GM18861 (cell line): ENCODE measurements around the gene NPAS2.

Source experiments
- ATAC-seq: cut with Tn5 transposase; IDR thresholded peaks from one replicate; pipeline ENCODE4 v1.9.1; 2021; ENCODE audit not compliant: unreplicated experiment

Gene NPAS2, protein sequence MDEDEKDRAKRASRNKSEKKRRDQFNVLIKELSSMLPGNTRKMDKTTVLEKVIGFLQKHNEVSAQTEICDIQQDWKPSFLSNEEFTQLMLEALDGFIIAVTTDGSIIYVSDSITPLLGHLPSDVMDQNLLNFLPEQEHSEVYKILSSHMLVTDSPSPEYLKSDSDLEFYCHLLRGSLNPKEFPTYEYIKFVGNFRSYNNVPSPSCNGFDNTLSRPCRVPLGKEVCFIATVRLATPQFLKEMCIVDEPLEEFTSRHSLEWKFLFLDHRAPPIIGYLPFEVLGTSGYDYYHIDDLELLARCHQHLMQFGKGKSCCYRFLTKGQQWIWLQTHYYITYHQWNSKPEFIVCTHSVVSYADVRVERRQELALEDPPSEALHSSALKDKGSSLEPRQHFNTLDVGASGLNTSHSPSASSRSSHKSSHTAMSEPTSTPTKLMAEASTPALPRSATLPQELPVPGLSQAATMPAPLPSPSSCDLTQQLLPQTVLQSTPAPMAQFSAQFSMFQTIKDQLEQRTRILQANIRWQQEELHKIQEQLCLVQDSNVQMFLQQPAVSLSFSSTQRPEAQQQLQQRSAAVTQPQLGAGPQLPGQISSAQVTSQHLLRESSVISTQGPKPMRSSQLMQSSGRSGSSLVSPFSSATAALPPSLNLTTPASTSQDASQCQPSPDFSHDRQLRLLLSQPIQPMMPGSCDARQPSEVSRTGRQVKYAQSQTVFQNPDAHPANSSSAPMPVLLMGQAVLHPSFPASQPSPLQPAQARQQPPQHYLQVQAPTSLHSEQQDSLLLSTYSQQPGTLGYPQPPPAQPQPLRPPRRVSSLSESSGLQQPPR

GRCh38 chr2:100819370-100820272, at the start of gene NPAS2:
Gene NPAS2, plus strand, starts transcription at chr2:100820139. Its CDS starts 84,616 bp downstream, at chr2:100904755.
- ATAC-seq, result no peak

DNA sequence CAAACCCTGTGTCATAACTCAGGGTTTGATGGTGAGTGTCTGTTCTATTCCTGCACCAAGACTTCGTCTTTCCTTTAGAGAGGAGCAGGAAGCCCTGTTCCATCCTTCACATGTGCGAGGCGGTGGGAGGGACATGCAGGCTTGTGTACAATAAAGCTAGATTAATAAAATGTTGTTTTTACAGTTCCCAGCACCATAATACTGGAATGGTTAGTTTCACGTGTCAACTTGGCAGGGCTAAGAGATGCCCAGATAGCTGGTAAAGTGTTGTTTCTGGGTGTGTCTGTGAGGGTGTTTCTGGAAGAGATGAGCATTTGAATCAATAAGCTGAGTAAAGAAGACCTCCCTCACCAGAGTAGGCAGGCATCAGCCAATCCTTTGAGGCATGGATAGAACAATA, 48.8 kb upstream of the NPAS2 start:
- no peak for ATAC-seq

- ATAC-seq, result no peak
Observed at GRCh38 chr2:100773538-100773937, 46.4 kb upstream of the NPAS2 start.

DNA sequence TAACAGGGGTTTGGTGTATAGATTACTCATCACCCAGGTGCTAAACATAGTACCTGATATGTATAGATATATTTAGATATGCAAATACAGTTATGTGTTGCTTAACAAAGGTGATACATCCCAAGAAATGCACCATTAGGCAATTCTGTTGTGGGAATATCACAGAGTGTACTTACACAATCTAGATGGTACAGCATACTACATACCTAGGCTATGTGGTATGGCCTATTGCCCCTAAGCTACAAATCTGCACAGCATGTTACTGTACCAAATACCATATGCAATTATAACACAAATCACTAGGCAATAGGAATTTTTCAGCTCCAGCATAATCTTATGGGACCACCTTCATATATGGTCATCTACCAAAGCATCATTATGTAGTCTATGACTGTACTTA, 43.5 kb upstream of the NPAS2 start:
- ATAC-seq, result no peak

DNA sequence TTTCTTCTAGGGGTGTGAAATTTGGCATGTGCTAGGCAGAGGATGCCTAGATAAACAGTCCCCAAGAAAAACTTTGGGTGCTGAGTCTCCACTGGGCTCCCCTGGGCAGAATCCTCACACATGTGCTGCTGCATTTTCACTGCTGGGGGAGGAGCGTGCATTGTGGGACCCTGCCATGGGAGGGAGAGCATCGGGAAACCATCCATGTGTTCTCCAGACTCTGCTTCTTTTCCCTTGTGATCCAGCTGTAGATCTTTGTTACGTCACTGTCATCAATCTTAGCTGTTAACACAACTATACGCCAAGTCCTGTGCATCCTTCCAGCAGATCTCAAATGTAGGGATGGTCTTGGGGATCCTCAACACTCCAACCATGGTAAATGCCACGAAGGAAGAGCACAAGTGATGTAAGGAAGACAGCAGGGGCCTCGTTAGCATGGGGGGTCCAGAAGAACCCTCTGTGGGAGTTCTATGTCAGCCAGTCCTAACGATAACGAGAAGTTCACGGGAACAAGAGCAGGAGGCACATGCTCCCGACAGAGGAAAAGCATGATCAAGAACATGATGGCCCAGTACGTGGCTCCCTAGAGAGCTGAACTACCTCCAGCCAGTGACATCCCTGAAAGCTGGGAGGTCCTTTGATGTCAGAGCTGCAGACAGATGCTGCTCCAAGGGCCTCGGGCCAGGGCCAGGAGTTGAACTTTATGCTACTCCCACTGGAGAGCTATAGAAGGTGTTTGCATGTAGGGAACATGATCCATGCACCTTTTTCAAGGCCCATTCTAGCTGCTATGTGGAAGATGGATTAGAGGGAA, 41.1 kb upstream of the NPAS2 start:
- ATAC-seq, result no peak

GRCh38 chr2:100779908-100780202, 40.1 kb upstream of the NPAS2 start:
- no peak for ATAC-seq

GRCh38 chr2:100780203-100781008, 39.5 kb upstream of the NPAS2 start:
- ATAC-seq, result no peak

- ATAC-seq, result no peak
Observed at GRCh38 chr2:100781009-100781325, 39.0 kb upstream of the NPAS2 start.

DNA sequence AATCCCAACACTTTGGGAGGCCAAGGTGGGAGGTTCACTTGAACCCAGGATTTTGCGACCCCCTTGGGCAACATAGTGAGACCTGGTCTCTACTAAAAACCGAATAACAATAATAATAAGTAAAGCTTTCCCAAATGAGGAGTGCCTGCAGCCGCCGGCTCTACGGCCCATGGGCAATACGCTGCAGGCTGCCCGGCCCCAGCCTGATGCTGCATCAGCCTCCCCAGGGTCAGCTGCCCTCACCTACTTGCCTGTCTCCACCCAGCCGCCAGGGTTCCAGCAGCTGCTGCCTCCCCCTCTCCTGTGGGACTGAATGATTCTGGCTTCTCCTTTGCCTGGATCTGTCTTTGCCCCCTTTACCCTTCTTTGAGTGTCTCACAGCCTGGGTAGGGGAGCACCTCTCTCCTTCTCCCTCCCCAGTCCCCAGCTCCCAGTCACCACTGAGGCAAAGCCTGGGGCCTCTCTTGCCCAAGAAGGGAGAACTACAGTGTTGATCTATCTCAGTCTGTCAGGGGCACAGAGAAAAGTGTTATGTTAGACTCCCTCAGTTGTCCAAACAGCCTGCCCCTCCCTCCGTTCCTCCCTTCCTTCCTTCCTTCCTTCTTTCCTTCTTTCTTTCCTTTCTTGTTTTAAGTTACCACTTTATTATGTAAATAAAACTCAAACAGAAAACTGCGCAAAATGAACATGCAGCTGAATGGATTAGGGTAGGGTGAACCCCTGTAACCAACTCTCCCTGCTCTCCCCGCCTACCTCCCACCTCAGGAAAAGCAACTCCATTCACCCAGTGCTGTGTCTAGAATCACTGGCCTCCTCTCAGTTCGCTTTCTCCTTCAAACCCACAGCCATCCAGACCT, 38.2 kb upstream of the NPAS2 start:
- ATAC-seq, result no peak

- ATAC-seq, result no peak
Observed at GRCh38 chr2:100782380-100782878, 37.5 kb upstream of the NPAS2 start.

GRCh38 chr2:100783987-100784386, 36.0 kb upstream of the NPAS2 start:
- ATAC-seq, result no peak

- ATAC-seq, result no peak
Observed at GRCh38 chr2:100784681-100785080, 35.3 kb upstream of the NPAS2 start.

DNA sequence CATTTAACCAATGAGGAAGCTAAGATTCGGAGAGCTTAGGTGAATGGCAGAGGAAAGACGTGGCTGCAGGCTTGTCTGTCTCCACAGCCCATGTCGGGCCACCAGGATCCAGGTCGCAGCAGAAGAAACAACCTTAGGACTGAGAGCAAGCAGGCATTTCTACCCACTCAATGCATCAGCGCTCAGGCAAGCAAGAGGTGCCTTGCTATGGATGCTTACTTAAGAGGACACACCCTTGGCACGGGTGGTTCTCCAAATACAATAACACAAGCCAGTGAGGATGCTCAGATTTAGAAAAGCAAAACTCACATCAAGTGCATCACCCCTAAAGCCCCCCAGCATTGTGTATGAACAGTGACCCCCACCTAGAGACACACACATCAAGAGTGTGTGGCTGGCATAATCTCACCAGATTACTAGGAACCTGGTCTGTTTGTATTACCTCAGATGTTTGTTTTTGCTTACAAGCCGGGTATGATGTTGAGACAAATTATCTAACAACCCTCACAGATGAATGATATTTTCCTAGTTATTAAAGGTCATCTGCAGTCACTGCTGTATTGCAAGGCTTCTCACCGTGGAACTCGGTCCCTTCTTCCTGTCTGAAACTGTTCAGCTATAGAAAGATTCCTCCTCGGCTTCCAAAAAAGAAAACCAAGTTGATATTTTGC, 34.2 kb upstream of the NPAS2 start:
- ATAC-seq, result no peak

DNA sequence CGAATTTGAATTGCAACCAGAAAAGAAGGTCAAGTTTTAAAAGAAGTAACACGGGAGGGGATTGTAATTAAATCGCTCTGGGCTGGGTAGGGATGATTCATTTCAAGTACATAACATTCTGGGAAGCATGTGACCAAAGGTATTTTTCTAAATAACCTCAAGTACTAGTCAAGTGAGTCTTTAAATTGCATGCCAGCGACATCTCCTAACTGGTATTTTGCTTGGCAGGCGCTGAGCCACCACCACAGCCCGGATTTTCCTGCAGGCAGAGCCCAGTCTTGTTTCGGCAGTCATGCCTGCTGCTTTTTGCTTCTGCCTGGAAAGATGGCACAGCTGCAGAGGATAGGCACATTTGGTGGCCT, 33.7 kb upstream of the NPAS2 start:
- no peak for ATAC-seq

- no peak for ATAC-seq
Observed at GRCh38 chr2:100786985-100787384, 33.0 kb upstream of the NPAS2 start.

DNA sequence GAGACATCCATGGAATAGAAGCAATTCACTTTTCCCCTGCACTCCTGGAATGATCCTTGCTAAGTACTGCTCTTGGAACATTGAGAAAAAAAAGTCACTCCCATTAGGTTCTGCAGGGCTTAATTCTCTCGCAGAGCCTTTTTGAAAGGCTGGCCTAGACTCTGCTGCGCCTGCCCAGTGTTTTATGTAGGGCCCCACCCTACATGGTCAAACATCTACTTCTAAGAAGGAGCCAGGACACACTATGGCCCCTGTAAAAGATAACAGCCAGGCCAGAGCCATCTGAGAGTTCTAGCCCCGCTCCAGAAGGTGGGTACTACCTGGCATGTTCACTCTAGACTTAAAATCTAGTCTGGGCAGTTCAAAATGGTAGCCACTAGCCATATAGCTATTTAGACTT, 30.6 kb upstream of the NPAS2 start:
- ATAC-seq, result no peak

GRCh38 chr2:100791294-100791935, 28.5 kb upstream of the NPAS2 start:
- no peak for ATAC-seq

GRCh38 chr2:100791936-100792308, 28.0 kb upstream of the NPAS2 start:
- ATAC-seq, result no peak
